Measurements from ENCODE around the gene CCNY. TPM values are rescaled to one million over a fixed set of nuclear protein-coding genes. Genes with fewer than 3 reads are reported as not detected.

The CCNY gene
- total and polyA plus RNA-seq, 2 of the 4 experiments (the other 2 are of a cell fraction): 38.0 to 131 TPM

DNA sequence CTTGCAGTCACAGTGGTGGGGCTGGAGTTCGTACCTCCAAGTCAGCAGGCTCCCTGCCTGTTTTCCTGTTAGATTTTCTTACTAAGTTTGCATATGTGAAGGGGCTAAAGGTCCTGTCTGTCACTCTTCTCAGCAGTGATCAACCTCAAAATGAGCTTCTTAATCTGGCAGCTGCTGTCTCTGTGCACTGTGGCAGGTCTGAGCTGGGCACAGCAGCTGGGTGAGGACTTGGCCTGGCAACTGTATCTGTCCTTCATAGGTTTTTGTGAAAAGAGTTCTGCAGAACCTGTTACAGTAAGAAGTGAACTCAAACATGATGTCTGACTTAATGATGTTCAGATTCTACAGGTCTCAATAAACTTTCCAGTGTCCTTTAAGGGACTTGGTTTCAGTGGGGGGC, 237.5 kb downstream of the CCNY start:
- H3K18ac ChIP-seq (ENCODE audit: low read depth, low read length): peak overlapping the region; percentile 3; the same call in 1 of the 2 replicates
- DNase-seq: no peak
- H4K20me1 ChIP-seq (ENCODE audit: insufficient read depth, low read length): peaks cover 10% of the 10 kb centered on the region; the same call in 1 of the 2 replicates
- H2AK5ac ChIP-seq (ENCODE audit: low read depth, low read length): peak overlapping the region; percentile 71
- H4K91ac ChIP-seq (ENCODE audit: insufficient read depth, low read depth, low read length): peak overlapping the region; percentile 15; the same call in 1 of the 2 replicates
- H3K9me1 ChIP-seq (ENCODE audit: insufficient read depth, low read length): peaks cover 15% of the 10 kb centered on the region
- peak overlapping the region; percentile 64 for H3K14ac ChIP-seq (replicated peaks; ENCODE audit: low read depth, low read length)
- peak overlapping the region; percentile 34 for H2BK5ac ChIP-seq (ENCODE audit: low read depth, low read length, poor library complexity, severe bottlenecking)
- H2AK9ac ChIP-seq (replicated peaks; ENCODE audit: low read depth, low read length, poor library complexity): no peak overlapping the region
- H3K79me1 ChIP-seq (ENCODE audit: low read depth in 1 of 2, low read length in 2 of 2): no peaks in the 10 kb centered on the region
- H3K9me3 ChIP-seq (ENCODE audit: control insufficient read depth, insufficient read depth, low read length): no peaks in the 10 kb centered on the region
- dilution Hi-C loops (cut with HindIII; ENCODE audit: low sequenced_read_pairs, unreplicated experiment): no loop called here
- no peak overlapping the region for H3K9ac ChIP-seq (ENCODE audit: low read depth, low read length)
- peak overlapping the region; percentile 56; the same call in 1 of the 2 replicates for H4K5ac ChIP-seq (ENCODE audit: low read depth, low read length)
- H2BK15ac ChIP-seq (ENCODE audit: low read depth, low read length): 0 out of 3 replicates have a peak overlapping the region, but pooled peaks have one; percentile 32
- H2BK120ac ChIP-seq (ENCODE audit: low read depth, low read length): peak overlapping the region; percentile 35; the same call in 1 of the 2 replicates
- peak overlapping the region; percentile 27 to 32; a peak in 2 of 4 replicates for H4K8ac ChIP-seq (ENCODE audit: low read depth in 2 of 2, low read length in 2 of 2)
- H3K36me3 ChIP-seq (ENCODE audit: control insufficient read depth, insufficient read depth, low read length): peaks cover 12% of the 10 kb centered on the region
- peak overlapping the region; percentile 33; the same call in 1 of the 2 replicates for H2BK20ac ChIP-seq (ENCODE audit: low read depth, low read length)
- in situ Hi-C loops (cut with MboI; ENCODE audit: low sequenced_read_pairs): loop anchor here (25.0 kb wide), 1 partner anchor 461 kb away; no protein-coding TSS in a partner anchor
- TF ChIP-seq BHLHE40 (IDR thresholded peaks at IDR 0.05; ENCODE audit: low read depth, low read length): no peak
- no peak for TF ChIP-seq SMC3 (IDR thresholded peaks at IDR 0.05; ENCODE audit: low read depth, low read length)
- no peak for TF ChIP-seq POLR2A (IDR thresholded peaks at IDR 0.05; ENCODE audit: low read depth, low read length)
- no peak for TF ChIP-seq MXI1 (IDR thresholded peaks at IDR 0.05; ENCODE audit: borderline replicate concordance, low read depth, low read length)
- no peak for TF ChIP-seq RCOR1 (IDR thresholded peaks at IDR 0.05; ENCODE audit: insufficient replicate concordance, low read length)
- no peak for TF ChIP-seq FOS (IDR thresholded peaks at IDR 0.05; ENCODE audit: low read depth, low read length)
- TF ChIP-seq, protein P1, sequence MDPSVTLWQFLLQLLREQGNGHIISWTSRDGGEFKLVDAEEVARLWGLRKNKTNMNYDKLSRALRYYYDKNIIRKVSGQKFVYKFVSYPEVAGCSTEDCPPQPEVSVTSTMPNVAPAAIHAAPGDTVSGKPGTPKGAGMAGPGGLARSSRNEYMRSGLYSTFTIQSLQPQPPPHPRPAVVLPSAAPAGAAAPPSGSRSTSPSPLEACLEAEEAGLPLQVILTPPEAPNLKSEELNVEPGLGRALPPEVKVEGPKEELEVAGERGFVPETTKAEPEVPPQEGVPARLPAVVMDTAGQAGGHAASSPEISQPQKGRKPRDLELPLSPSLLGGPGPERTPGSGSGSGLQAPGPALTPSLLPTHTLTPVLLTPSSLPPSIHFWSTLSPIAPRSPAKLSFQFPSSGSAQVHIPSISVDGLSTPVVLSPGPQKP (IDR thresholded peaks at IDR 0.05; ENCODE audit: borderline replicate concordance, low read depth, low read length): no peak
- ATAC-seq (ENCODE audit: low read depth): no peak
- intact Hi-C loops (cut with micrococcal nuclease): no loop called here
- no peak overlapping the region for H3K56ac ChIP-seq (ENCODE audit: extremely low read depth, insufficient read depth, low read length)
- WGBS, 2 experiments (ENCODE audit: extremely low coverage in 2 of 2, insufficient read length in 1 of 2): 100% methylated on average over 1 of the region's 1 CpG; no CpG with 5 or more reads in 1 of the 2 experiments
- ChIA-PET POLR2A (ENCODE audit: unreplicated experiment) (no interaction called here), CTCF (interaction anchor here (0.5 to 2.3 kb wide), 2 partner anchors 11 to 554 kb away, joined by 7 to 9 read pairs; no protein-coding TSS in a partner anchor)
- H2AFZ ChIP-seq (replicated peaks; ENCODE audit: low read length, poor library complexity): no peak overlapping the region
- no TSS peak for BruUV-seq (replicated peaks)
- no peak overlapping the region for H3K23ac ChIP-seq (ENCODE audit: low read depth, low read length)
- peak overlapping the region; percentile 24 for H3K4ac ChIP-seq (ENCODE audit: low read depth, low read length)
- no peak overlapping the region for H3K4me3 ChIP-seq (ENCODE audit: insufficient read depth, low read depth, low read length)
- no peaks in the 10 kb centered on the region for H3K27me3 ChIP-seq (ENCODE audit: control insufficient read depth, insufficient read depth, low read length)
- H3K4me2 ChIP-seq (ENCODE audit: low read depth, low read length): no peak overlapping the region
- no peak overlapping the region for H3K27ac ChIP-seq (ENCODE audit: insufficient read depth, low read length)
- H3K4me1 ChIP-seq (ENCODE audit: control insufficient read depth, insufficient read depth, low read length): peaks cover 11% of the 10 kb centered on the region
